ENCODE data around the gene SCN8A. TPM values are rescaled to one million over a fixed set of nuclear protein-coding genes. Genes with fewer than 3 reads are reported as not detected.

SCN8A gene
- total RNA-seq, 2 experiments from 2014 or later: 1.4 to 1.6 TPM

GRCh38 chr12:51820526-51821439 is 229.8 kb downstream of the SCN8A start:
- Mint-ChIP-seq H3K36me3 (ENCODE audit: low read depth) (no peaks in the 10 kb centered on the region), H3K27me3 (ENCODE audit: low read depth) (peaks cover 4% of the 10 kb centered on the region), H3K27ac (no peak overlapping the region), H3K9me3 (ENCODE audit: insufficient read depth) (no peaks in the 10 kb centered on the region), H3K4me1 (ENCODE audit: low read depth) (peaks cover 7% of the 10 kb centered on the region), H3K4me3 (peak overlapping the region; percentile 69)
- peak; percentile 84 for ATAC-seq
- ChIA-PET POLR2A (interaction anchor here (0.6 to 1.3 kb wide), 6 partner anchors 11 to 1056 kb away, joined by 3 to 7 read pairs (median 4); no protein-coding TSS in a partner anchor), CTCF (interaction anchor here (0.7 to 2.9 kb wide), 24 partner anchors 9 to 426 kb away, joined by 3 to 11 read pairs (median 4); partner anchors contain the start of gene SLC4A8)
- DNase-seq: peak; percentile 83

- Mint-ChIP-seq H3K27me3 (ENCODE audit: low read depth) (no peaks in the 10 kb centered on the region), H3K4me3 (peak overlapping the region; percentile 53), H3K9me3 (ENCODE audit: insufficient read depth) (no peaks in the 10 kb centered on the region), H3K27ac (peak overlapping the region; percentile 39), H3K4me1 (ENCODE audit: low read depth) (peaks cover 8% of the 10 kb centered on the region), H3K36me3 (ENCODE audit: low read depth) (no peaks in the 10 kb centered on the region)
- ATAC-seq: peak; percentile 18
- POLR2A ChIA-PET: interaction anchor here (0.6 to 1.3 kb wide), 4 partner anchors 10 to 59 kb away, joined by 3 to 7 read pairs (median 4); no protein-coding TSS in a partner anchor
- CTCF ChIA-PET: interaction anchor here (0.7 to 2.0 kb wide), 9 partner anchors 8 to 403 kb away, joined by 3 to 11 read pairs (median 5); no protein-coding TSS in a partner anchor
- no peak for DNase-seq
These were observed 230.6 kb downstream of the SCN8A start for GRCh38 chr12:51821440-51822260.

GRCh38 chr12:51822261-51822616 is 231.2 kb downstream of the SCN8A start:
- ChIA-PET CTCF (no interaction called here), POLR2A (no interaction called here)
- no peaks in the 10 kb centered on the region for H3K27me3 Mint-ChIP-seq (ENCODE audit: low read depth)
- no peaks in the 10 kb centered on the region for H3K9me3 Mint-ChIP-seq (ENCODE audit: insufficient read depth)
- ATAC-seq: no peak
- peaks cover 14% of the 10 kb centered on the region for H3K4me1 Mint-ChIP-seq (ENCODE audit: low read depth)
- H3K36me3 Mint-ChIP-seq (ENCODE audit: low read depth): no peaks in the 10 kb centered on the region
- no peak for DNase-seq
- H3K4me3 Mint-ChIP-seq: peak overlapping the region; percentile 6
- peak overlapping the region; percentile 39 for H3K27ac Mint-ChIP-seq

- POLR2A ChIA-PET: no interaction called here
- Mint-ChIP-seq H3K4me3 (peak overlapping the region; percentile 6), H3K27me3 (ENCODE audit: low read depth) (no peaks in the 10 kb centered on the region), H3K36me3 (ENCODE audit: low read depth) (no peaks in the 10 kb centered on the region), H3K27ac (peak overlapping the region; percentile 39), H3K4me1 (ENCODE audit: low read depth) (peaks cover 21% of the 10 kb centered on the region), H3K9me3 (ENCODE audit: insufficient read depth) (no peaks in the 10 kb centered on the region)
- DNase-seq: no peak
- CTCF ChIA-PET: interaction anchor here (1.2 to 1.9 kb wide), 6 partner anchors 37 to 402 kb away, joined by 3 to 10 read pairs (median 3); no protein-coding TSS in a partner anchor
- ATAC-seq: no peak
These were observed 231.9 kb downstream of the SCN8A start for GRCh38 chr12:51822956-51823355.

DNA sequence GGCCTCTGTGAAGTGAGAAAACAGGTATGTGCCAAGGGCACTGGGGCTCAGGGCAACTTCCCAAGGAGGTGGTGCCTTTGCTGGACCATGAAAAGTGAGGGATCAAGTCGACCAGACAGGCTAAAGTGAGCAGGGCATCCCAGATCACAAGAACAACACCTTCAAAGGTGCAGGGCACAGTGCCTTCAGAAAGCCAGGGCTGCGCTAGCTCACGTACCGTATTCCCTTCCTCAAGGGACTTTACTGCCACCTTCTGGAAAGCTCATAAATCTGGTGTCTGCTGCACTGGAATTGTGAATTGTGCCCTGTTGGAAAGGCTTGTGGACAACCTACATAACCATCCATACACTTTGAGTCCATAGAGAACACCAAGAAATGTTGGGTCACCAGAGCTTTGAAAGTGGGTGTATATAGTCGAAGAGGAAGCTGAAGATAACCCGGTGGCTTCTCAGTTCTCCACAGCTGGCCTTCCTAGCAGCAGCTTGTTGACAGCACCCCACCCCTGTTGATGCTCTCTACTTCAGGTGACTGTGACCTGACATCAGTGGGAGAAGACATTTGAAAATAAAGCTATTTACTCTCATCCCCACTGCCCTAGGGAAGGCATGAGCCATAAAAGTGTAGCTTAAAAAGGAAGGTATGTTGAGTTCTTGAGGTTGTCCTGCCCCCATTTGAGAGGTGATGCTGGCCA is 233.0 kb downstream of the SCN8A start:
- Mint-ChIP-seq H3K4me3 (no peak overlapping the region), H3K36me3 (ENCODE audit: low read depth) (no peaks in the 10 kb centered on the region), H3K27ac (no peak overlapping the region), H3K9me3 (ENCODE audit: insufficient read depth) (no peaks in the 10 kb centered on the region), H3K27me3 (ENCODE audit: low read depth) (no peaks in the 10 kb centered on the region), H3K4me1 (ENCODE audit: low read depth) (peaks cover 29% of the 10 kb centered on the region)
- ATAC-seq: no peak
- ChIA-PET POLR2A (interaction anchor here (0.5 to 0.8 kb wide), 3 partner anchors 9 to 43 kb away, joined by 3 to 4 read pairs (median 3); no protein-coding TSS in a partner anchor), CTCF (interaction anchor here (0.7 to 2.0 kb wide), 20 partner anchors 9 to 405 kb away, joined by 3 to 13 read pairs (median 3); a partner anchor contains a TSS)
- DNase-seq: peak; percentile 41

DNA sequence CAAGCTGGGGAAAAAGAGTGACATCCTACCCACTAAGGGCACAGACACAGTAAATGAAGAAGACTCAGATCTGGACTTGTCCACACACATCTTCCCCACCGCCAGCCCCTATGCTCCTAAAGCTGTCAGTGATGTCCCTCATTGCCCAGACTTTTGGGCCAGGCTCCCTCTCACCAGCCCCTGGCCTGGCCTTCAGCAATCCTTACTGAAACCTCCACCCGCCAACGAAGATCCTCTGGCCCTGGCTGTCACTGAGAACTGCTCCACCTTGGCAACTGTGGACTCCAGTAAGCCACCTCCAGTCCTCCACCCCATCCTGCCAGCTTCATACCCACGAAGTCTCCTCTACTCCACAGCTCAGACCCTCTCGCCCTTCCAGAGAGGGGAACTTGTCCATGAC is 234.2 kb downstream of the SCN8A start:
- Mint-ChIP-seq H3K36me3 (ENCODE audit: low read depth) (no peaks in the 10 kb centered on the region), H3K27ac (no peak overlapping the region), H3K9me3 (ENCODE audit: insufficient read depth) (no peaks in the 10 kb centered on the region), H3K27me3 (ENCODE audit: low read depth) (peaks cover 2% of the 10 kb centered on the region), H3K4me3 (no peak overlapping the region), H3K4me1 (ENCODE audit: low read depth) (peaks cover 23% of the 10 kb centered on the region)
- no peak for DNase-seq
- ATAC-seq: no peak
- ChIA-PET CTCF (interaction anchor here (2.0 kb wide), 1 partner anchor 11 kb away, joined by 13 read pairs; a partner anchor contains a TSS), POLR2A (no interaction called here)

DNA sequence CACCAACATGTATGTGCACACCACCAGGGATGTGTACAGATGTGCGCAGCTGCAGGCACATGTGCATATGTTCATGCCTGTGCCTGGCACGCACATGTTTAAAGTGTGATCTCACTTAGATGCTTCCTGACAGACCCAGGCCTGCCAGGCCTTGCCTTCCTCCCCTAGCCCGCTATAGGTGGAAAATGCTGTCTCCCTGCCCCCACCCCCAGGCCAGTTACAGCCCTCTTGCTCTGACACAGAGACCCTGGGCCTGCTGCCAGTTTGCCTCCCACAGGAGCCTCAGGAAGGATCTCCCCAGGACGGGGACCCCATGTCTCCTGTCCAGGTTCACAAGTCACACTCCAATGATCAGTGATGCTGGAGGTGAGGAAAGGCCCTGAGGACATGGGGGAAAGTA is 235.8 kb downstream of the SCN8A start:
- Mint-ChIP-seq H3K27ac (no peak overlapping the region), H3K4me1 (ENCODE audit: low read depth) (peaks cover 23% of the 10 kb centered on the region), H3K36me3 (ENCODE audit: low read depth) (no peaks in the 10 kb centered on the region), H3K27me3 (ENCODE audit: low read depth) (peaks cover 8% of the 10 kb centered on the region), H3K9me3 (ENCODE audit: insufficient read depth) (no peaks in the 10 kb centered on the region), H3K4me3 (no peak overlapping the region)
- ChIA-PET CTCF (interaction anchor here (1.5 kb wide), 1 partner anchor 13 kb away, joined by 4 read pairs; no protein-coding TSS in a partner anchor), POLR2A (no interaction called here)
- DNase-seq (no peak), ATAC-seq (no peak)

DNA sequence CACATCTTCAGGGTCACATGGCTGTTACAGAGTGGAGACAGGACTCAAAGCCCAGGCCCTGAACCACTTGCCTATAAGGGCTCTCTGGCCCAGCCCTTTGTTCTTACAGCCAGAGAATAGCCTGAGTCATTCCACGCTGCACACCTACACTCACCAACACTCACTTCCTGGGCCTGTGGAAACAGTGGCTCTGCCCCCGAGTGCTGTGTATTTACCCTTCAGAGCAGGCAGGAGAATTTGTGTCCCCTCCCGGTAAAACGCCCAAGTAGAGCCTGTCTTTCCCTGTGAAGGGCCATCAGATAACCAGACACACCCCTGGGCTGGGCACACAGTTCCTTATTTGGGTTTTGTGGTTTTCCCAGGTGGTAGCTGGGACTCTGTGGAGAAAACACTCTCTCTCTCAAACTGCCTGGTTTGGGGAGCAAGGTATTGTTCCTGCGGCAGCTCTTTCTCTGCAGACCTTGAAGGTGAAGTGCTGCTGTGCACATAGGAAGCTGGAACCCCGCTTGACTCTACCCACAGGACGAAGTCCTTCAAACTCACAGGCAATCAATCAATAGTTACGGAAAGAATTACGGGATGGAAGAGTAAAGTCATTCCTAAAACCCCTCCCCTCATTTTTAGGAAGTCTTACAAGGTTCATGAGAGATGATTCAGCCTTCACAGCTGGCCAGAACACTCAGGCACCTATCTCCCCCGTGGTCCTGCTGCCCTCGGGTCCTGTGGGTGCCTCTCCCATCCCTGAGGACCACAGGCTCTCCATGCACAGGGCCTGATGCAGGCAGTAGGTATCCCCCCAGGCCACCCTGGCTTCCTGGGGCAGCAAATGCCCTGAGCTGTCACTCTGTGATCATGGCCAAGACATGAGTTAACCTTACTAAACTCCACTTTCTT is 237.1 kb downstream of the SCN8A start:
- peak overlapping the region; percentile 7 for H3K27ac Mint-ChIP-seq
- H3K9me3 Mint-ChIP-seq (ENCODE audit: insufficient read depth): no peaks in the 10 kb centered on the region
- ATAC-seq: peak; percentile 81
- peaks cover 34% of the 10 kb centered on the region for H3K4me1 Mint-ChIP-seq (ENCODE audit: low read depth)
- ChIA-PET CTCF (interaction anchor here (1.5 to 2.6 kb wide), 2 partner anchors 15 to 47 kb away, joined by 4 to 7 read pairs; no protein-coding TSS in a partner anchor), POLR2A (no interaction called here)
- DNase-seq: peak; percentile 63
- peaks cover 17% of the 10 kb centered on the region for H3K27me3 Mint-ChIP-seq (ENCODE audit: low read depth)
- no peak overlapping the region for H3K4me3 Mint-ChIP-seq
- H3K36me3 Mint-ChIP-seq (ENCODE audit: low read depth): no peaks in the 10 kb centered on the region

DNA sequence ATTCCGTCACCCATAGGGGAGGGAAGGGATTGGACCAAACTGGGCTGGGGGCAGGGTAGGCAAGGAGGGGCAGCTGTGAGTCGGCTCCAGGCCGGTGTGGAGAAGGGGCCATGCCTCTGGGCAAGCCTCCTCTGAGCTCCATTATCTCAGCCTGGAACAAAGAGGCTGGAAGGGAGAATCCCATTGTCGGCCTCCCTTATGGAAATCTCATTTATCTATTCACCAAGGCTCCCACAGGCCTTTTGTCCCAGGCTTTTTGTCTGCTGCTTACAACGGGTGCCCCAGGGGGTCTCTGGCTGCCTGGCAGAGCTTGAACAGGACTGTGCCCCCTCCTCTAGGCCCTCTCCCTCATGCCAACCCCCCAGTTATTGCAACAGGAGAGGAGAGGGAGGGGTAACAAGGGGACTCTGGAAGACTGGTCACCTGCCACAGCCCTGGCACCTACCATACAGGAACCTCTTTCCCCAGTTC is 238.0 kb downstream of the SCN8A start:
- DNase-seq: no peak
- no peak for ATAC-seq
- Mint-ChIP-seq H3K9me3 (ENCODE audit: insufficient read depth) (no peaks in the 10 kb centered on the region), H3K4me1 (ENCODE audit: low read depth) (peaks cover 43% of the 10 kb centered on the region), H3K4me3 (no peak overlapping the region), H3K27ac (no peak overlapping the region), H3K36me3 (ENCODE audit: low read depth) (no peaks in the 10 kb centered on the region), H3K27me3 (ENCODE audit: low read depth) (peaks cover 26% of the 10 kb centered on the region)
- ChIA-PET POLR2A (interaction anchor here (0.9 kb wide), 1 partner anchor 48 kb away, joined by 3 read pairs; no protein-coding TSS in a partner anchor), CTCF (interaction anchor here (0.8 to 2.6 kb wide), 2 partner anchors 8 to 46 kb away, joined by 4 to 7 read pairs; no protein-coding TSS in a partner anchor)

- Mint-ChIP-seq H3K4me3 (no peak overlapping the region), H3K4me1 (ENCODE audit: low read depth) (peaks cover 43% of the 10 kb centered on the region), H3K36me3 (ENCODE audit: low read depth) (no peaks in the 10 kb centered on the region), H3K27me3 (ENCODE audit: low read depth) (peaks cover 30% of the 10 kb centered on the region), H3K9me3 (ENCODE audit: insufficient read depth) (no peaks in the 10 kb centered on the region), H3K27ac (no peak overlapping the region)
- DNase-seq: no peak
- no peak for ATAC-seq
- ChIA-PET CTCF (interaction anchor here (0.8 to 2.6 kb wide), 2 partner anchors 9 to 46 kb away, joined by 4 to 7 read pairs; no protein-coding TSS in a partner anchor), POLR2A (interaction anchor here (0.9 kb wide), 1 partner anchor 47 kb away, joined by 3 read pairs; no protein-coding TSS in a partner anchor)
These were observed 238.6 kb downstream of the SCN8A start for GRCh38 chr12:51829641-51830040.
